HL-60/S4 (cell line): ENCODE results near the gene MATN4.

Source experiments
- in situ Hi-C: fragments of 300-500 bp; cut with MboI; formaldehyde crosslinking; loops from 2 replicates; pipeline ENCODE4 v1.14.3; 2022; ENCODE audit warnings: low sequenced_read_pairs

Gene MATN4

DNA sequence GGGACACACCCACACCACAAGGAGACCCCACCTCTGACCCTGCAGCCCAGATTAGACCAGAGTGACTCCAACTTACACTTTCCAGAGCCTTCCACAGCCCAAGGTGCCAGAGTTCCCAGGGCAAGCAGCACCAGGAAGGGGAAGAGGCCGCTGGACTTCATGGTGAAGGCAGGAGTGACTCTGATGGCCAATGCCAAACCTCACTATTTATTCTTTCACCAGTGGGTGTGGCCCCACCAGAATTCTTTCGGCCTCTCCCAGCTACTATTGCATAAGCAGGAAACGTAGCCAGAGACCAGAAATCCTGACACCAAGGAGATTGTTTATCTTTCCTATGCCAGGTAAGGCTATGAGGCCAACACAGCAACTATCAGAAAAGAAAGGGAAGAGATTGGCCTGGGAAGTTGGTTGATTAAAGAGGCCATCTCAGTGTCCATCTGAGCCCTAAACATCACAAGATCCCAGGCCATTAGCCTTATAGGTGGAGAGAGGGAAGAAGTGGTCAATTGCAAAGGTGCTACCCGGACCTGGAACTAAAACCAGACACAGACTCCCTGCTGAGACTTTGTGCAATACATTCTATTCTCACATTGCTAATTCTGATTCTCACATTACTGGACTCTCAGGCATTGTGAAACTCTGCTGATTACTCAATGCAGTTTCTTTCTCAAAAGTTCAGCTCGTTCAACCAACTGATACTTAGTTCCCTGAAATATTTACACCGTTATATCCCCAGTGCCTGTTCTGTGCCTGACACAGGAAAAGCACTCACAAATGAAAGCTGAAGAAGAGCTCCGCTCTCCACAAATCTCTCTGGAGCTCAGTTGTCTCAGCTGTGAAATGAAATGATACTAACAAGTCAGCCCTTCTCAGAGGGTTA, 53.5 kb downstream of the MATN4 start, which contains the start of gene SLPI:
TSS of gene SLPI (minus strand) at position 182 of the 880 bp plus-strand sequence. CDS start at position 161, 21 bp downstream.
- in situ Hi-C loops, result no loop called here

DNA sequence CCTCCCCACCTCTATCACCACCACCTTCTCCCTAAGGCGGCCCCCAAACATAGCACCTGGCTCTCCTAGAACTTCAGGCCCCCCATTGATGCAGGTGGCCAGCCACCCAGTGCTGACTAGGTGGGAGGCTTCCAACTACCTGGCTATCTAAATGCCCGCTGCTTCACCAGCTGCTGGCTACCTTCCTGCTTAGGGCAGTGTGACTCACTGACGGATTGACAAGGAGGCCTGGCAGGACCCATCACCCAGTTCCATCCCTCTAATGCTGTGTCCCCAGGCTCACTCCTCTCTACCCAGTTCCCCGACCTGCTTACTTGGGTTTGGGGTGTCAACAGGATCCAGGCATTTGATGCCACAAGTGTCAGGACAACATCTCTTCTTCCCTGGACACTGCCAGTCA, 54.8 kb downstream of the MATN4 start:
- in situ Hi-C loops, result no loop called here

DNA sequence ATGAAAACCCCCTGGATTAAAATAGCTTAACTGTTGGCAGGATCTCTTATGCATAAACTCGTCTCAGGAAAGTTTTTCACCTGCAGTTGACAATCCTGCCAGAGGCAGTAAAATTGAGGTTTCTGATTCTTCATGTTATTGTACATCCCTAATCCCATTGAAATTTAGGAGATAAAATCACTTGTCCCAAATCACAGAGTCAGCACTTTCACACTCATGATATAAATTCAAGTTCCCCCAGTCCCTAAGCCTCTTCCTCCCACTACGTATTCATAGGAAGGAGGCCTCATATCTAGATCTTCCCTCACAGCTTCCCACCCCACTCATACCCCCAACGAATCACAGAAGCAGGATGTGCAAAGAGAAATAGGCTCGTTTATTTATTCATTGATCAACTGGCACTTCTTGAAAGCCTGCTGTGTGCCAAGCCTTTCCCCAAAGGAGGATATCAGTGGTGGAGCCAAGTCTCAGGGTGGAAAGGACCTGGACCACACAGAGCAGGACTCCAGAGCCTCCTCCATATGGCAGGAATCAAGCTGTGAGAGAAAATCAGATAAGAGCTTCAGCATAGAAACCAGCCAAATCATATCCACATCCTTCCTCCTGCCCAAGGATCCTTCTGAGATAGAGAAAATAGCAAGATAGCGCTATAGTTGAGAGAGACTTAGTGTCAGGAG, 56.1 kb downstream of the MATN4 start:
- in situ Hi-C loops, result no loop called here

DNA sequence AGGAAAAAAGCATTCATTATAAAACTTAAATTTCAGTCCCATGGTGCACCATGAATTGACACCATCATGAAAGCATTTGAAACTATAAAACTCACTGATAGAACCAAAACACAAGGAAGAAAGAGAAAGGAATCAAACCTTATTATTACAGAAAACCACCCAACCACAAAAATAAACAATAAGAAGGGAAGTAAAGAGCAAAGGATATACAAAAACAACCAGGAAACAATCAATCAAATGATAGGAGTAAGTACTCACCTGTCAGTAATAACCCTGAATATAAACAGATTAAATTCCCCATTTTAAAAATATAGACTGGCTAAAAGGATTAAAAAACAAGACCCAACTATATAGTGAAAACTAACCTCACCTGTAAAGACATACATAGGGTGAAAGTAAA, 59.5 kb downstream of the MATN4 start:
- in situ Hi-C loops, result no loop called here

DNA sequence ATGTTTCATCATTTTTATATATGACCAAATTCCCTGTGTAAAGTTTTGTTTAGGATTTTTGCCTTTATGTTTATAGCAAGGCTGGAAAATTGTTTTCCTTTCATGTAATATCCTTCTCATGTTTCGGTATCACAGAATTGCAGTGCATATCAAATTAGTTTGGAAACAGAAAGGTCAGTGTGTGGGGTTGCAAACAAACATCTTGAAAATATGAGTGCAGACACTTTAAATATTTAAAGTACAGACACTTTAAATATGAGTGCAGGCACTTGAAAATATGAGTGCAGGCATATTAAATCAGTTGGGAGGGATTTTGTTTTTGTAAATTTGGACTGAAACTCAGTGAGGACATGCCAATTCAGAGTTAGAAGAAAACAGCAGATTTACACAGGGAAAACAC, 60.2 kb downstream of the MATN4 start:
- in situ Hi-C loops, result no loop called here

DNA sequence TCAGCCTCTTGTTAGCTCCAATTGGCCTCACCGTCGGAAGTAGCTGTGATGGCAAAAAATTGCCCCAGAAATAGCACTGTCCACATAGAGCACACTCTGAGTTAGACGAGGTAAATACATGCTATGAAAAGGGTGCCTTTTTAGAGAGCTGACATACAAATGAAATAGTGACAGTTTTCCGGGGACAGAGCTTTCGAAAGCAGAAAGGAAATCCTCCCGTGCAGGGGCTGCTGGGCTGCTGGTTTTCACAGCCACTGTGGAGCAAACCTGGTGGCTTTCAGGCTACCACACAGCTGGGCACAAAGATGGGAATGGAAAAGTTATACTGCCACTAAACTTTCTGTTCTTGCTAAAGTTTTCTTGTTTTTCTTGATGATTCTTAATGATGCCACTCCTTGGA, 62.0 kb downstream of the MATN4 start:
- in situ Hi-C loops, result no loop called here
